IMR-90 (cell line): Measurements from ENCODE around the gene CAMKMT. TPM values are rescaled to one million over a fixed set of nuclear protein-coding genes. Genes with fewer than 3 reads are reported as not detected.

Experiments
- ATAC-seq: fragments of 200-7000 bp; cut with Tn5 transposase; 2 replicates; pipeline ENCODE4 v1.9.1; 2020; ENCODE audit warnings: low read depth, mild to moderate bottlenecking, moderate library complexity
- BruUV-seq: library from RNA; stranded (reverse); fragments of 400-500 nt; replicated peaks from 2 replicates; lab custom pipeline; 2021; lab: Mats Ljungman, UMichigan
- CTCF ChIA-PET: fragments of 300-600 bp; formaldehyde crosslinking; extraction: SDS; loops from one replicate; lab custom pipeline; 2021; ENCODE audit warnings: antibody characterized with exemption; lab: Yijun Ruan, JAX
- POLR2A ChIA-PET: fragments of 300-600 bp; sonication (Branson Sonifier 250); formaldehyde crosslinking; loops from one replicate; lab custom pipeline; 2022; ENCODE audit warnings: antibody characterized with exemption; ENCODE audit not compliant: unreplicated experiment; lab: Charles Lee
- DNase-seq: peaks from one replicate; pipeline ENCODE4 v3.0.0; 2013
- H2AFZ ChIP-seq: replicated peaks from 2 replicates; pipeline ENCODE3; 2013; ENCODE audit warnings: low read length, mild to moderate bottlenecking; ENCODE audit not compliant: poor library complexity
- H2AK5ac ChIP-seq: 2 replicates; pipeline ENCODE4 v1.6.1; 2013; ENCODE audit warnings: low read depth, low read length, inconsistent platforms
- H2AK9ac ChIP-seq: replicated peaks from 2 replicates; pipeline ENCODE3; 2013; ENCODE audit warnings: mild to moderate bottlenecking, low read depth, low read length, moderate library complexity; ENCODE audit not compliant: poor library complexity
- H2BK120ac ChIP-seq: 2 replicates; pipeline ENCODE4 v1.6.1; 2013; ENCODE audit warnings: low read depth, low read length, inconsistent platforms
- H2BK15ac ChIP-seq: 3 replicates; pipeline ENCODE4 v1.6.1; 2013; ENCODE audit warnings: low read depth, low read length, inconsistent platforms
- H2BK20ac ChIP-seq: 2 replicates; pipeline ENCODE4 v1.6.1; 2013; ENCODE audit warnings: low read depth, mild to moderate bottlenecking, inconsistent platforms, low read length, moderate library complexity
- H2BK5ac ChIP-seq: 2 replicates; pipeline ENCODE4 v1.6.1; 2013; ENCODE audit warnings: mild to moderate bottlenecking, low read depth, low read length, inconsistent platforms; ENCODE audit not compliant: poor library complexity, severe bottlenecking
- H3K14ac ChIP-seq: replicated peaks from 2 replicates; pipeline ENCODE4 v1.6.1; 2013; ENCODE audit warnings: low read depth, low read length, inconsistent platforms
- H3K18ac ChIP-seq: 2 replicates; pipeline ENCODE4 v1.6.1; 2013; ENCODE audit warnings: low read depth, low read length, control low read depth
- H3K23ac ChIP-seq: 2 replicates; pipeline ENCODE4 v1.6.1; 2013; ENCODE audit warnings: low read depth, low read length, inconsistent platforms
- H3K27ac ChIP-seq: 2 replicates; pipeline ENCODE4 v1.5.1; 2013; ENCODE audit warnings: mild to moderate bottlenecking, control low read depth, low read length; ENCODE audit not compliant: insufficient read depth
- H3K27me3 ChIP-seq: 2 replicates; pipeline ENCODE4 v1.6.1; 2013; ENCODE audit warnings: low read length; ENCODE audit not compliant: control insufficient read depth, insufficient read depth
- H3K36me3 ChIP-seq: 2 replicates; pipeline ENCODE4 v1.6.1; 2013; ENCODE audit warnings: low read length, mixed read lengths; ENCODE audit not compliant: control insufficient read depth, insufficient read depth
- H3K4ac ChIP-seq: 2 replicates; pipeline ENCODE4 v1.6.1; 2013; ENCODE audit warnings: low read depth, low read length, inconsistent platforms
- H3K4me1 ChIP-seq: 2 replicates; pipeline ENCODE4 v1.6.1; 2013; ENCODE audit warnings: low read length, mixed read lengths; ENCODE audit not compliant: control insufficient read depth, insufficient read depth
- H3K4me2 ChIP-seq: 2 replicates; pipeline ENCODE4 v1.6.1; 2013; ENCODE audit warnings: low read depth, mild to moderate bottlenecking, control low read depth, low read length, moderate library complexity
- H3K4me3 ChIP-seq: 2 replicates; pipeline ENCODE4 v1.5.1; 2013; ENCODE audit warnings: low read depth, mild to moderate bottlenecking, control low read depth, low read length, moderate library complexity; ENCODE audit not compliant: insufficient read depth
- H3K56ac ChIP-seq: 2 replicates; pipeline ENCODE4 v1.6.1; 2013; ENCODE audit warnings: low read length, inconsistent platforms; ENCODE audit not compliant: insufficient read depth; ENCODE audit errors: extremely low read depth
- H3K79me1 ChIP-seq, 2 experiments: 2 replicates each; pipeline ENCODE4 v1.6.1; 2013; ENCODE audit warnings: low read length in 2 of 2, inconsistent platforms in 1 of 2, low read depth in 1 of 2
- H3K9ac ChIP-seq: 2 replicates; pipeline ENCODE4 v1.6.1; 2013; ENCODE audit warnings: low read depth, low read length, control low read depth
- H3K9me1 ChIP-seq: 2 replicates; pipeline ENCODE4 v1.6.1; 2013; ENCODE audit warnings: low read length, inconsistent platforms; ENCODE audit not compliant: insufficient read depth
- H3K9me3 ChIP-seq: 2 replicates; pipeline ENCODE4 v1.6.1; 2013; ENCODE audit warnings: low read length; ENCODE audit not compliant: control insufficient read depth, insufficient read depth
- H4K20me1 ChIP-seq: 2 replicates; pipeline ENCODE4 v1.6.1; 2013; ENCODE audit warnings: low read length, inconsistent platforms; ENCODE audit not compliant: insufficient read depth
- H4K5ac ChIP-seq: 2 replicates; pipeline ENCODE4 v1.6.1; 2013; ENCODE audit warnings: mild to moderate bottlenecking, low read depth, low read length, control low read depth
- H4K8ac ChIP-seq, 2 experiments: 2 replicates each; pipeline ENCODE4 v1.6.1; 2013; ENCODE audit warnings: low read depth in 2 of 2, low read length in 2 of 2, control low read depth in 1 of 2, inconsistent platforms in 1 of 2
- H4K91ac ChIP-seq: 2 replicates; pipeline ENCODE4 v1.6.1; 2013; ENCODE audit warnings: low read depth, low read length, inconsistent platforms; ENCODE audit not compliant: insufficient read depth
- CTCF ChIP-seq: conservative IDR thresholded peaks from 2 replicates; pipeline ENCODE4 v1.5.1; 2012; ENCODE audit warnings: mild to moderate bottlenecking, low read depth, low read length, improper control_type of control experiment
- ELK1 ChIP-seq: fragments of 150-350 bp; IDR thresholded peaks from 2 replicates; pipeline ENCODE4 v1.6.1; 2016; ENCODE audit warnings: low read depth, mild to moderate bottlenecking, low read length, moderate library complexity, borderline replicate concordance
- RCOR1 ChIP-seq: IDR thresholded peaks from 2 replicates; pipeline ENCODE4 v1.6.1; 2012; ENCODE audit warnings: mild to moderate bottlenecking, low read length, improper control_type of control experiment; ENCODE audit not compliant: insufficient replicate concordance
- USF2 ChIP-seq: fragments of 150-350 bp; IDR thresholded peaks from 2 replicates; pipeline ENCODE4 v1.6.1; 2017; ENCODE audit warnings: mild to moderate bottlenecking, antibody characterized with exemption, low read length, low read depth
- WGBS, 2 experiments: methylation state at CpG; one replicate each; pipeline versions ENCODE4 v1.1.5 to v1.1.7; 2013; ENCODE audit warnings: missing lambda C conversion rate in 2 of 2; ENCODE audit not compliant: insufficient read length in 1 of 2; ENCODE audit errors: extremely low coverage in 2 of 2; 5-methylcytosine and 5-hydroxymethylcytosine counted together
- dilution Hi-C: fragments of 300-500 bp; cut with HindIII; formaldehyde crosslinking; loops from one replicate; pipeline ENCODE4 v1.14.3; 2018; ENCODE audit warnings: low sequenced_read_pairs; ENCODE audit not compliant: unreplicated experiment
- in situ Hi-C: fragments of 300-500 bp; cut with MboI; formaldehyde crosslinking; loops from 3 replicates; pipeline ENCODE4 v1.14.3; 2019; ENCODE audit warnings: low sequenced_read_pairs, inconsistent platforms, mixed read lengths
- intact Hi-C: fragments of 100-400 bp; cut with micrococcal nuclease; formaldehyde crosslinking; loops from 2 replicates; pipeline ENCODE4 v1.10.0; 2022
- polyA plus RNA-seq, 3 experiments: library from polyadenylated mRNA; depleted of rRNA; stranded (reverse); fragments of >200 nt; gene quantifications; 2 replicates each; pipeline ENCODE4 v1.2.3, GENCODE V29; 2012; ENCODE audit warnings: low replicate concordance in 1 of 3
- total RNA-seq: library from RNA; depleted of rRNA; stranded (reverse); fragments of >200 nt; gene quantifications from 2 replicates; pipeline ENCODE4 v1.2.3, GENCODE V29; 2012

The CAMKMT gene
- total and polyA plus RNA-seq, 2 of the 4 experiments (the other 2 are of a cell fraction) = 4.4 to 6.8 TPM

- no peak overlapping the region for H4K8ac ChIP-seq
- H2AFZ ChIP-seq = no peak overlapping the region
- dilution Hi-C loops (no loop called here), intact Hi-C loops (no loop called here), in situ Hi-C loops (loop anchor here (25.0 kb wide), 1 partner anchor 467 kb away; no protein-coding TSS in a partner anchor)
- no peak overlapping the region for H2AK5ac ChIP-seq
- H2BK20ac ChIP-seq = no peak overlapping the region
- ATAC-seq (no peak), DNase-seq (no peak)
- no peak overlapping the region for H3K4me2 ChIP-seq
- H3K23ac ChIP-seq = no peak overlapping the region
- H3K56ac ChIP-seq = no peak overlapping the region
- no peaks in the 10 kb centered on the region for H4K20me1 ChIP-seq
- no peaks in the 10 kb centered on the region for H3K4me1 ChIP-seq
- no peak overlapping the region for H3K27ac ChIP-seq
- no CpG with 5 or more reads among the region's 1 CpG for WGBS, 2 experiments
- H3K79me1 ChIP-seq = no peaks in the 10 kb centered on the region
- H2BK15ac ChIP-seq = no peak overlapping the region
- BruUV-seq = no TSS peak
- no peak for TF ChIP-seq CTCF
- no peak for TF ChIP-seq USF2
- TF ChIP-seq ELK1 = no peak
- TF ChIP-seq RCOR1 = no peak
- no peak overlapping the region for H3K4me3 ChIP-seq
- H3K14ac ChIP-seq = no peak overlapping the region
- no peak overlapping the region for H4K5ac ChIP-seq
- no peak overlapping the region for H2BK120ac ChIP-seq
- H2BK5ac ChIP-seq = no peak overlapping the region
- CTCF ChIA-PET = interaction anchor here (2.0 kb wide), 1 partner anchor 16 kb away, joined by 6 read pairs; no protein-coding TSS in a partner anchor
- POLR2A ChIA-PET = no interaction called here
- no peaks in the 10 kb centered on the region for H3K9me1 ChIP-seq
- H3K9me3 ChIP-seq = no peaks in the 10 kb centered on the region
- no peak overlapping the region for H3K9ac ChIP-seq
- H4K91ac ChIP-seq = no peak overlapping the region
- H2AK9ac ChIP-seq = no peak overlapping the region
- no peak overlapping the region for H3K18ac ChIP-seq
- no peaks in the 10 kb centered on the region for H3K36me3 ChIP-seq
- no peak overlapping the region for H3K4ac ChIP-seq
- no peaks in the 10 kb centered on the region for H3K27me3 ChIP-seq
Measured at GRCh38 chr2:44495544-44495943, 133.8 kb downstream of the CAMKMT start.
